GM19023 (cell line): Measurements from ENCODE around the gene NOTCH1.

ENCODE experiments used
- ATAC-seq: cut with Tn5 transposase; IDR thresholded peaks from one replicate; pipeline ENCODE4 v1.9.1; 2021; ENCODE audit warnings: mild to moderate bottlenecking, moderate library complexity; ENCODE audit not compliant: unreplicated experiment

Gene NOTCH1

GRCh38 chr9:136486823-136487620, 58.8 kb downstream of the NOTCH1 start:
- no peak for ATAC-seq

GRCh38 chr9:136486131-136486530, 59.7 kb downstream of the NOTCH1 start:
- ATAC-seq, result no peak

GRCh38 chr9:136485049-136486045, 60.5 kb downstream of the NOTCH1 start:
- ATAC-seq, result no peak

- ATAC-seq, result no peak
Measured at GRCh38 chr9:136484153-136485048, 61.4 kb downstream of the NOTCH1 start.

GRCh38 chr9:136483589-136484152, 62.2 kb downstream of the NOTCH1 start:
- peak; percentile 58 for ATAC-seq

- peak; percentile 54 for ATAC-seq
Measured at GRCh38 chr9:136482793-136483588, 62.9 kb downstream of the NOTCH1 start, which contains the start of gene SEC16A. Gene SEC16A (minus strand): TSS chr9:136483040. CDS start chr9:136477615, 5,425 bp downstream.

GRCh38 chr9:136482046-136482792, 63.6 kb downstream of the NOTCH1 start:
- ATAC-seq, result no peak

- ATAC-seq, result no peak
Measured at GRCh38 chr9:136481558-136481957, 64.3 kb downstream of the NOTCH1 start.

GRCh38 chr9:136476369-136477150, 69.3 kb downstream of the NOTCH1 start:
- no peak for ATAC-seq

GRCh38 chr9:136474974-136475865, 70.6 kb downstream of the NOTCH1 start:
- ATAC-seq, result no peak

GRCh38 chr9:136474021-136474640, 71.7 kb downstream of the NOTCH1 start:
- no peak for ATAC-seq

GRCh38 chr9:136473354-136473721, 72.5 kb downstream of the NOTCH1 start:
- no peak for ATAC-seq

GRCh38 chr9:136472640-136473353, 73.1 kb downstream of the NOTCH1 start:
- no peak for ATAC-seq

GRCh38 chr9:136471802-136472487, 73.9 kb downstream of the NOTCH1 start:
- ATAC-seq, result no peak

GRCh38 chr9:136470792-136471469, 74.9 kb downstream of the NOTCH1 start:
- ATAC-seq, result no peak
